ENCODE measurements around the gene PTPN2.

- TF ChIP-seq, protein P1, sequence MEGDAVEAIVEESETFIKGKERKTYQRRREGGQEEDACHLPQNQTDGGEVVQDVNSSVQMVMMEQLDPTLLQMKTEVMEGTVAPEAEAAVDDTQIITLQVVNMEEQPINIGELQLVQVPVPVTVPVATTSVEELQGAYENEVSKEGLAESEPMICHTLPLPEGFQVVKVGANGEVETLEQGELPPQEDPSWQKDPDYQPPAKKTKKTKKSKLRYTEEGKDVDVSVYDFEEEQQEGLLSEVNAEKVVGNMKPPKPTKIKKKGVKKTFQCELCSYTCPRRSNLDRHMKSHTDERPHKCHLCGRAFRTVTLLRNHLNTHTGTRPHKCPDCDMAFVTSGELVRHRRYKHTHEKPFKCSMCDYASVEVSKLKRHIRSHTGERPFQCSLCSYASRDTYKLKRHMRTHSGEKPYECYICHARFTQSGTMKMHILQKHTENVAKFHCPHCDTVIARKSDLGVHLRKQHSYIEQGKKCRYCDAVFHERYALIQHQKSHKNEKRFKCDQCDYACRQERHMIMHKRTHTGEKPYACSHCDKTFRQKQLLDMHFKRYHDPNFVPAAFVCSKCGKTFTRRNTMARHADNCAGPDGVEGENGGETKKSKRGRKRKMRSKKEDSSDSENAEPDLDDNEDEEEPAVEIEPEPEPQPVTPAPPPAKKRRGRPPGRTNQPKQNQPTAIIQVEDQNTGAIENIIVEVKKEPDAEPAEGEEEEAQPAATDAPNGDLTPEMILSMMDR (IDR thresholded peaks at IDR 0.05; ENCODE audit: poor library complexity, severe bottlenecking) = no peak
- no peak for TF ChIP-seq POLR2AphosphoS5 (IDR thresholded peaks at IDR 0.05)
- TF ChIP-seq EZH2 (IDR thresholded peaks at IDR 0.05; ENCODE audit: borderline replicate concordance, insufficient read depth, low read length, poor library complexity, severe bottlenecking) = no peak
- no peak for TF ChIP-seq RAD21 (conservative IDR thresholded peaks at IDR 0.05)
- TF ChIP-seq, protein P2, sequence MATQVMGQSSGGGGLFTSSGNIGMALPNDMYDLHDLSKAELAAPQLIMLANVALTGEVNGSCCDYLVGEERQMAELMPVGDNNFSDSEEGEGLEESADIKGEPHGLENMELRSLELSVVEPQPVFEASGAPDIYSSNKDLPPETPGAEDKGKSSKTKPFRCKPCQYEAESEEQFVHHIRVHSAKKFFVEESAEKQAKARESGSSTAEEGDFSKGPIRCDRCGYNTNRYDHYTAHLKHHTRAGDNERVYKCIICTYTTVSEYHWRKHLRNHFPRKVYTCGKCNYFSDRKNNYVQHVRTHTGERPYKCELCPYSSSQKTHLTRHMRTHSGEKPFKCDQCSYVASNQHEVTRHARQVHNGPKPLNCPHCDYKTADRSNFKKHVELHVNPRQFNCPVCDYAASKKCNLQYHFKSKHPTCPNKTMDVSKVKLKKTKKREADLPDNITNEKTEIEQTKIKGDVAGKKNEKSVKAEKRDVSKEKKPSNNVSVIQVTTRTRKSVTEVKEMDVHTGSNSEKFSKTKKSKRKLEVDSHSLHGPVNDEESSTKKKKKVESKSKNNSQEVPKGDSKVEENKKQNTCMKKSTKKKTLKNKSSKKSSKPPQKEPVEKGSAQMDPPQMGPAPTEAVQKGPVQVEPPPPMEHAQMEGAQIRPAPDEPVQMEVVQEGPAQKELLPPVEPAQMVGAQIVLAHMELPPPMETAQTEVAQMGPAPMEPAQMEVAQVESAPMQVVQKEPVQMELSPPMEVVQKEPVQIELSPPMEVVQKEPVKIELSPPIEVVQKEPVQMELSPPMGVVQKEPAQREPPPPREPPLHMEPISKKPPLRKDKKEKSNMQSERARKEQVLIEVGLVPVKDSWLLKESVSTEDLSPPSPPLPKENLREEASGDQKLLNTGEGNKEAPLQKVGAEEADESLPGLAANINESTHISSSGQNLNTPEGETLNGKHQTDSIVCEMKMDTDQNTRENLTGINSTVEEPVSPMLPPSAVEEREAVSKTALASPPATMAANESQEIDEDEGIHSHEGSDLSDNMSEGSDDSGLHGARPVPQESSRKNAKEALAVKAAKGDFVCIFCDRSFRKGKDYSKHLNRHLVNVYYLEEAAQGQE (IDR thresholded peaks at IDR 0.05; ENCODE audit: borderline replicate concordance) = no peak
- TF ChIP-seq EP300 (conservative IDR thresholded peaks at IDR 0.05; ENCODE audit: poor library complexity, severe bottlenecking) = no peak
- TF ChIP-seq TAF1 (IDR thresholded peaks at IDR 0.05; ENCODE audit: low read depth) = no peak
- no peak for TF ChIP-seq MXI1 (conservative IDR thresholded peaks at IDR 0.05; ENCODE audit: poor library complexity, severe bottlenecking)
Observed at GRCh38 chr18:12904012-12904516, 20.0 kb upstream of the PTPN2 start.

Data from neural cell (in vitro differentiated cells).